Small intestine (tissue), 7 donors: Measurements from ENCODE around the gene CAMK2D. TPM values are rescaled to one million over a fixed set of nuclear protein-coding genes. Genes with fewer than 3 reads are reported as not detected.

ENCODE experiments used
- DNase-seq, 2 donors: peaks; one replicate each; pipeline versions ENCODE4 v3.0.0 to v3.0.0-alpha.2; 2013
- FAIRE-seq: peaks from 2 replicates; lab custom pipeline; 2012; peaks lifted over from hg19 to GRCh38; lab: Jason Lieb, UNC
- H3K27ac ChIP-seq, 3 donors: one replicate each; pipeline ENCODE4 v1.5.1; 2013; ENCODE audit warnings: low read length in 2 of 3, mild to moderate bottlenecking in 2 of 3, control low read depth in 1 of 3, inconsistent platforms in 1 of 3, low read depth in 1 of 3, moderate library complexity in 1 of 3
- H3K27me3 ChIP-seq, 3 donors: one replicate each; pipeline ENCODE4 v1.6.1; 2013; ENCODE audit warnings: low read length in 3 of 3, inconsistent platforms in 1 of 3; ENCODE audit not compliant: control insufficient read depth in 3 of 3, insufficient read depth in 3 of 3
- H3K36me3 ChIP-seq, 3 donors: one replicate each; pipeline ENCODE4 v1.6.1; 2013; ENCODE audit warnings: low read length in 3 of 3, inconsistent platforms in 1 of 3, low read depth in 1 of 3, mild to moderate bottlenecking in 1 of 3, moderate library complexity in 1 of 3; ENCODE audit not compliant: control insufficient read depth in 3 of 3, insufficient read depth in 2 of 3
- H3K4me1 ChIP-seq, 3 donors: one replicate each; pipeline ENCODE4 v1.6.1; 2013; ENCODE audit warnings: low read length in 2 of 3, inconsistent platforms in 1 of 3, low read depth in 1 of 3, mild to moderate bottlenecking in 1 of 3, moderate library complexity in 1 of 3; ENCODE audit not compliant: control insufficient read depth in 3 of 3, insufficient read depth in 2 of 3
- H3K4me3 ChIP-seq, 3 donors: one replicate each; pipeline ENCODE4 v1.5.1; 2013; ENCODE audit warnings: low read length in 3 of 3, control low read depth in 1 of 3, inconsistent platforms in 1 of 3, low read depth in 1 of 3, mild to moderate bottlenecking in 1 of 3, moderate library complexity in 1 of 3
- H3K9me3 ChIP-seq, 2 donors: one replicate each; pipeline ENCODE4 v1.6.1; 2013; ENCODE audit warnings: low read depth in 1 of 2, low read length in 1 of 2; ENCODE audit not compliant: control insufficient read depth in 2 of 2, insufficient read depth in 1 of 2
- WGBS, 3 donors: extraction: QIAGEN DNeasy Blood & Tissue Kit; methylation state at CpG; one replicate each; pipeline ENCODE4 v1.1.7; 2013; 5-methylcytosine and 5-hydroxymethylcytosine counted together
- polyA plus RNA-seq, 4 donors: library from polyadenylated mRNA; stranded (reverse) in 3 of 4; unstranded in 1 of 4; fragments of 200-250 nt in 3 of 4; fragments of 120-200 nt in 1 of 4; gene quantifications; one replicate each; pipeline versions ENCODE4 v1.2.1 to v1.2.3, GENCODE V29; 2013
- donor health status: healthy with polysubstance abuse.
- donor health status: control.
- donor health status: control.
- donor health status: Bipolar disorder and iron deficiency.
- donor health status: healthy.

The CAMK2D gene
- polyA plus RNA-seq, 4 donors = 21.1 to 81.1 (median 24.0) TPM

- Histone ChIP-seq H3K4me1 (no peaks in the 10 kb centered on the region), H3K36me3 (no peaks in the 10 kb centered on the region), H3K27me3 (no peaks in the 10 kb centered on the region), H3K9me3 (no peaks in the 10 kb centered on the region), H3K4me3 (no peak overlapping the region), H3K27ac (no peak overlapping the region)
- FAIRE-seq (no peak), DNase-seq (no peak)
- 92 to 98% (median 95%) methylated on average over 3 of the region's 3 CpGs for WGBS, 3 donors
These were observed 107.7 kb downstream of the CAMK2D start for GRCh38 chr4:113653871-113654270.

- Histone ChIP-seq H3K9me3 (no peaks in the 10 kb centered on the region), H3K36me3 (peaks cover 0 to 3% (median 0%) of the 10 kb centered on the region in 3 donors), H3K27me3 (no peaks in the 10 kb centered on the region), H3K27ac (peak overlapping the region; percentile 44 to 71 (median 67)), H3K4me3 (no peak overlapping the region), H3K4me1 (peaks cover 6 to 41% (median 18%) of the 10 kb centered on the region in 3 donors)
- no peak for FAIRE-seq
- WGBS, 3 donors = 66 to 84% (median 81%) methylated on average over 2 of the region's 2 CpGs
- DNase-seq = peak; percentile 47 to 56
These were observed 115.1 kb downstream of the CAMK2D start for GRCh38 chr4:113646442-113646822.

GRCh38 chr4:113645771-113646441 is 115.6 kb downstream of the CAMK2D start:
- Histone ChIP-seq H3K27me3 (no peaks in the 10 kb centered on the region), H3K4me3 (no peak overlapping the region), H3K4me1 (peaks cover 6 to 42% (median 18%) of the 10 kb centered on the region in 3 donors), H3K9me3 (no peaks in the 10 kb centered on the region), H3K27ac (peak overlapping the region; percentile 67 to 71 (median 68)), H3K36me3 (peaks cover 0 to 3% (median 0%) of the 10 kb centered on the region in 3 donors)
- DNase-seq (peak; percentile 88 to 92), FAIRE-seq (peak; percentile 67)
- WGBS, 3 donors = 21 to 58% (median 40%) methylated on average over 5 of the region's 5 CpGs

GRCh38 chr4:113645288-113645687 is 116.2 kb downstream of the CAMK2D start:
- H3K4me3 ChIP-seq = no peak overlapping the region
- no peak for FAIRE-seq
- no peaks in the 10 kb centered on the region for H3K27me3 ChIP-seq
- 72 to 82% (median 74%) methylated on average over 1 of the region's 1 CpG for WGBS, 3 donors
- H3K27ac ChIP-seq = peak overlapping the region in 2 of 3 donors; percentile 27 to 68
- H3K36me3 ChIP-seq = peaks cover 0 to 3% (median 0%) of the 10 kb centered on the region in 3 donors
- peaks cover 6 to 42% (median 18%) of the 10 kb centered on the region in 3 donors for H3K4me1 ChIP-seq
- H3K9me3 ChIP-seq = no peaks in the 10 kb centered on the region
- no peak for DNase-seq

- peaks cover 13 to 45% (median 20%) of the 10 kb centered on the region in 3 donors for H3K4me1 ChIP-seq
- WGBS, 3 donors = 66 to 77% (median 76%) methylated on average over 1 of the region's 1 CpG
- H3K27ac ChIP-seq = no peak overlapping the region
These were observed 117.1 kb downstream of the CAMK2D start for GRCh38 chr4:113644398-113644797.

GRCh38 chr4:113643505-113643904 is 118.0 kb downstream of the CAMK2D start:
- Histone ChIP-seq H3K9me3 (no peaks in the 10 kb centered on the region), H3K27me3 (no peaks in the 10 kb centered on the region), H3K36me3 (peaks cover 0 to 3% (median 0%) of the 10 kb centered on the region in 3 donors), H3K4me3 (no peak overlapping the region), H3K27ac (no peak overlapping the region), H3K4me1 (peaks cover 16 to 51% (median 20%) of the 10 kb centered on the region in 3 donors)
- no peak for DNase-seq
- WGBS, 3 donors = 35 to 55% (median 52%) methylated on average over 4 of the region's 4 CpGs
- FAIRE-seq = no peak

More at GRCh38 chr4:113644398-113644797, 117.1 kb downstream of the CAMK2D start:
- Histone ChIP-seq H3K9me3 (no peaks in the 10 kb centered on the region), H3K4me3 (no peak overlapping the region), H3K27me3 (no peaks in the 10 kb centered on the region), H3K36me3 (peaks cover 0 to 3% (median 0%) of the 10 kb centered on the region in 3 donors)
- DNase-seq = no peak
- FAIRE-seq = no peak

GRCh38 chr4:113641025-113641431 is 120.5 kb downstream of the CAMK2D start:
- WGBS, 3 donors = 13 to 64% (median 56%) methylated on average over 1 of the region's 1 CpG
- peak; percentile 88 for FAIRE-seq

GRCh38 chr4:113639326-113639725 is 122.2 kb downstream of the CAMK2D start:
- Histone ChIP-seq H3K4me3 (no peak overlapping the region), H3K36me3 (no peaks in the 10 kb centered on the region), H3K9me3 (peaks cover 0 to 9% of the 10 kb centered on the region in 2 donors), H3K4me1 (peaks cover 14 to 42% (median 18%) of the 10 kb centered on the region in 3 donors), H3K27ac (no peak overlapping the region), H3K27me3 (no peaks in the 10 kb centered on the region)
- WGBS, 3 donors = 77 to 86% (median 80%) methylated on average over 2 of the region's 2 CpGs
- FAIRE-seq = no peak
- DNase-seq = no peak

More at GRCh38 chr4:113641025-113641431, 120.5 kb downstream of the CAMK2D start:
- peak; percentile 62 to 84 for DNase-seq
- no peaks in the 10 kb centered on the region for H3K36me3 ChIP-seq
- H3K4me3 ChIP-seq = no peak overlapping the region
- peak overlapping the region in 1 of 3 donors; percentile 41 for H3K27ac ChIP-seq
- H3K4me1 ChIP-seq = peaks cover 16 to 45% (median 20%) of the 10 kb centered on the region in 3 donors
- H3K27me3 ChIP-seq = no peaks in the 10 kb centered on the region
- H3K9me3 ChIP-seq = peaks cover 0 to 8% of the 10 kb centered on the region in 2 donors
